ENCODE data around the gene YIPF3.
A peak's percentile ranks its signal among the peaks of the same experiment; 100 is the strongest.
"Not testable (repeated sequence)": the region's sequence is repeated elsewhere in the genome, so short reads cannot be mapped to it uniquely, and the experiment has no call there.

Gene YIPF3

DNA sequence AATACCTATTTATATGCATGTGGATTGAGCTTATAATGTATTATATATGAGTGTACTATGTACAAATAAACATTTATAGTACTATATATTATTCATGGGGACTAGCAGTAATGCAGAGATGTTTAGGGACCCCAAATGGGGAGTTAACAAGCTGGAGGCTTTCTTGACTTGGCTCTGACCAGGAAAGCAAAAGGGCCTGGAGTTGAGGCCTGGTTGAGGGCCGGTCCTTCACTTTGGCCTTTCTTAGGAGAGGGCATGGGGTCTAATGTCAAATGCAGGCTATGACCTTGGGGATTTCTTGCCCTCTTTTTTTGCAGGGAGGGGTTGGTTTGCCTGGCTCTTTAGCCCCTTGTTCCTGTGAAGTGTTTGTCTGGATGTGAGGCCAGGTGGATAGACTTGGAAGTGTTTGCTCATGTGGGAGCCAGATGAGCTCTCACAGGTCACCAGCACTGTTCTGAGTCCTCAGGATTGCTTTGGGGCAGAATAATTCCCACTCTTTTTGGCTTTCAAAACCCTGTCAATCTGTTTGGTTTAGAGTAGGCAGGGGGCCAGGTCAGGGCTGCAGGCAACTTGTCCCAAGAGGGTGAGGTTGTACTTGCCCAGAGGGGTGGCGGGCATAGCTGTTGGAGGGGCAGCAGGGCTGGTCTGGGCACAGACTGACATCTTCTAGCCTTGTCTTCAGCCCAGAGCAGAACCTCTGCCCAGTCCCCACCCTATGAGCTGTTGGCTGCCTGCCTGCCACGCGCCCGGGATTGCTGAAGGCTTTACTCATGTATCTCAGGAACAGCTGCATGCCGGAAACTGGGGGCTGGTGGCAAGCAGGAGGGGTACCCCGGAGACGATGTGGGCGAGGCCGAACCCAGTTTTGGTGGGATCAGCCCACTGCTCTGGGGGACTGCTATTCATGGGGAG lies 24.7 kb downstream of the YIPF3 start:
- no peak for DNase-seq

DNA sequence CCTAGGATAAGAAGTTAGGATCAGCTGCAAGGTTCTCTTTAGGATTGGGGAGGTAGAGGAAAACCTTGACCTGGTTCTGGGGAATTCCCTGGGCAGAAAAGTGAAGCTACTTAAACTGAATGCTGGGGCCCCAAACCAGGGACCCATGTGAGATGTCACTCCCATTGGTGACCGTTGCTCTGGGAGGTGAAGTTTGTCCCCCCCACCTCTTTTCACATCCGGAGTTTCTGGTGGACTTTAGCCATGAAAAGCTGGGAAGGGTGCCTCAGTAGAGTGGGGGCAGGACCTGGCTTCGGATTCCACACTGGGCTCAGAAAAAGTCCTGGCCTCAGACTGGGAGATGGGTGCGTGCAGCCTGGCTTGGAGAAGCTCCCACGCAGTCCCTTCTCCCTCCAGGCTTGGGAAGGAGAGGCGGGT lies 26.2 kb downstream of the YIPF3 start:
- no peak for DNase-seq

DNA sequence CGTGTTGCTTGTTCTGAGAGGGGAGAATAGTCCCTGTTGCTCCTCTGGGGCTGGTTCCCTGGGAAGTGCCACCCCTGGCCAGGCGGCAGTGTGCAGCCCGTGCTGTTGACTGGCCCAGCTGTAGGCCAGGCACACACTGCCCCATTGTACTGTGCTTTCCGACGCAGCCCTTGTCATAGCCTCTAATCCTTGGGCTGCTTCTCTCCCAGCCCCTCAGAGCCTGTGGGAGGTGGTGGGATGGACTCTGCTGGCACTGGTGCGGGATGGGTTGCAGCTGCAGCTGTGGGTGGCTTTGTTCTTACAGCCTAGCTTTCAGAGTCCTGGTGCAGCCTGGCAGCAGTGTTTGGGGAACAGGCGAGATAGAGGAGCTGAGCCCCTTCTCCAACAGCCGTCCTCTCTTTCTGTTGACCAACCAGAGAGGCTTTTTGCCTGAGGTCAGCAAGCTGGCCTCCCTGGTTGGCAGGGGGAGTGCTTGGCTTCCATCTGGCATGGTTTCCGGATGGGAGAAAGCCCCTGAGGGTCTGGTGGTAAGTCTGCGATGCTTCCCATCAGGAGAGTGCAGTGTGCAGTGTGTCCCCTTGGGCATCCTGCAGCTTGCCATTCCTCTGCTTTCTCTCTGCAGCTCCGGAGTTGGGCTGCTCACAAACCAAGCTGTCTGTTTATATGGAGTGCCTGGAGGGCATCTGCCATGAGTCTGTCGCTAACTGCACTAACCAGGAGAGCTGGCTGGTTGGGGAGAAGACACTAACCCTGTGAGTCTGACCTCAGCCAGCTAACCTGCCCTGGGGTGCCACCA lies 27.3 kb downstream of the YIPF3 start:
- DNase-seq: no peak

DNA sequence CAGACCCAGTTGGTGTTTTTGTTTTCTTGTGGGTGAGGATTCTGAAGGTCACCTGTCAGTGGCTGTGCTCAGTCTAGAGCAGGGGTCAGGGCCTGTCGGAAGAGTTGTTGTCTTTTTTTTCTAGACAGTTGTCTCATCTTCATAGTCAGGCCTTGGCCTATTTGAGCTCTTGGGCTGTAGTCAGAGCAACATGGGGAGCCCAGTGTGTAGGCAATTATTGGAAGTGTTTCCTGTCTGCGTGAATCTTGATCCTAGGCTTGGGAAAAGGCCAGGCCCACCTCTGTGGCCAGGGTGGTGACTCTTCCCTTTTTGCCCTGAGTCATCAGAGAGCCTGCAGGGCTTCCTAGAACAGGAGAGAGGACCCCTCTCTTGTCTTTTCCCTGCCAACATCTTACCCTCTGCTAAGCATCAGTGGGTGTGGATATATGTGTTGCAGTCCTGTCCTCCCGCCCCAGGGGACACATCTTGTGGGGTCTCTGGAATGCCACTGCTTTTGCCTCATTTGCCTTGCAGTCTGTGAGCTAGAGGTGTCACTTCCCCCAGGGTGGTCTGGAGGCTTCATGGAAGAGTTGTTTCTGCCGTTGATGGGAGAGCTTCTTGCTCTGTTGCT lies 28.0 kb downstream of the YIPF3 start:
- no peak for DNase-seq

DNA sequence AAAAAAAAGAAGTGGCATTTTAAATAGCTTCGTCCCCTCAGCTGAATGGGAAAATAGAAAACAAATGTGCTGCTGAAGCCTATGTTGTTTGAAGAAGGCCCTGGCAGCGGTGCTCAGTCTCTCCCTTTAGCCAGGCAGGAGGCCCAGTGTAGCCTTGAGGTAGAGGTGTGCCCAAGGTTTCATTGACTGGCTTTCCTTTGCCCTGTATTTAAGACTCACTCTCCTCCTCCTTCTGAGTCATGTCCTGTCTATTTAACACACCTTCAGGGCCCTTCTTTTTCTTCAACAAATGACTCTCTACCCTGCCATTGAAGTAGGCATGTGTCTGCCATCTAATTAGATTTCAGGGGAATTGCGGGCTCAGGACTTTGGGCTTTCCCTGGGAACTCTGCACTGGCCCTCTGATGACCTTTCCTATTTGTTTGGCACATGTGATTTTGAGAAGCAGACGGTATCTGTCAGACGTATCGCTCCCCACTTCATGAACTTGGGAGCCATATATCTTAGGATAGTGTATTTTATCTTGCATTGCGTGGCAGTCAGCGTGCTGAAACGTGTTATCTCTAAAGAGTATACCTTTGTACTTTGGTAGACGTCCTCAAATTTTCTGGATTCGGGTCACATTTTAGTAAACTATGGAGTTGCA lies 35.0 kb downstream of the YIPF3 start:
- no peak for DNase-seq

DNA sequence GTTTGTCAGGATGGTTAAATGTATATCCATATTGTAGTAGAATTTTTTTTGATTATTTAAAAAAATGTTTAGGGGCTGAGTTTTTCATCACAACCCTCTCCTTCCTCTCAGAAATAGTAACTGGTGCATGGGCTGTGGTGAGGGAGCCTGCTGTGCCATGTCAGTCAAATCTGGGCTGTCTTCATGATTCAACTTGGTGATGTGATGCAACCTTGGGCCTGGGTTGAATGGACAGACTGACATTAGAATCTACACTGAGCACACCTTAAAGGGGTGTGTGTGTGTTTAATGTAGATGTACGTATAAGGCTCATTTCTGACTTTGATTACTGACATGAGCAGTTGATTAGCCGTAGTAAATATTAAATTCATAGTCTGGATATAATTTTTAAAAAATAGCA lies 35.7 kb downstream of the YIPF3 start:
- no peak for DNase-seq

DNA sequence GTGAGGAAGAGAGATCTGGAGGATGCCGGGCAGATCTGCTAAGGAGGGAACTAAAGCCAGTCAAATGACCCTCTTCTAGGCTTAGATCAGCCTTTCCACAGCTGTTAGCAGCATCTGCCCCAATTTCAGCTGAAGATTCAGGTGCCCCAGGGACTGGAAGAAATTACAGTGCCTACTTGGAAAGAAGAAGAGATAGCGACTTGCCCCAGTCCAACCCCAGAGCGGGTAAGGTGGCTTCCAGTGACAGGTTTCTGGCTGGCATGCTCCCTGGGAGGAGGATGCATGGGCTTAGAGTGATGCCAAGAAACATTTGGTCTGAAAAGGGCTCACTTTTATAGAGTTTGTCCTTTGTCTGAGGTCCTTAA lies 38.7 kb downstream of the YIPF3 start:
- no peak for DNase-seq

DNA sequence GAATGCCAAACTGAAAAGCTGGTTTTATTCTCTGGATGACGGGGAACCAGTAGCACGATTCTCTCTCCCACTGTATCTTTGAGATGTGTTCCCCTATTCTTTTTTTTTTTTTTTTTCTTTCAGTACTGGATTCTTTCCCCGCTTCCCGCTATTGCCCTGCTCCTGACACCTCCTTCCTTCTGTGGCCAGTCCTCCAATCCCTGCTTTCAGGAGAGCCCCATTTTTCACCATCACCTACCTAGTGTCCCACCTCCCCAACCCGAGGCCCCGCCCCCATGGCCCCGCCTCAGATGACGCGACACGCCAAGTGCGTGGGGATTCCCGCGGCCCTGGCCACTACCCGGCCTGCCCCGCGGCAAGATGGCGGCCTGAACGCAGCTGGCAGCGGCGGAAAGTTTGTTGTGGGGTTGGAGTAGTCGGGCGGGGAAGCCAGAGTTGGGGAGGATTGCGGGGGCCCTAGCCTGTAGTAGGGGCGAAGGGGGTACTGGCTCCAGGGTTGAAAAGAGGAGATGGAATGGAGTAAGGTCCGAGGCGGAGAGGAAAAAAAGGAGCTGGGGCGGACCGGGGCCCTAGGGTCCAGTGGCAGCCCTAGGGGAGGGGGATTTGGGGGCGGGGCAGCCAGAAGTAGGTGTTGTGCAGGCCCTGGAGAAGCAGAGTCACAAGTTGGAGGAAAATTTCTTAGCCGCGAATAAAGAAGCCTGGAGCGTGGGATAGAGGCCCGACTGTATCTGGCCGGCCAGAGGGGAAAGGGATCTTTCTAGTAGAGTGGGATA lies 39.3 kb downstream of the YIPF3 start, which contains the start of gene TJAP1:
TJAP1 (plus strand) TSS at position 336 of the 773 bp plus-strand sequence. CDS start 21,432 bp downstream, outside the sequence.
- peak; percentile 40 for DNase-seq

DNA sequence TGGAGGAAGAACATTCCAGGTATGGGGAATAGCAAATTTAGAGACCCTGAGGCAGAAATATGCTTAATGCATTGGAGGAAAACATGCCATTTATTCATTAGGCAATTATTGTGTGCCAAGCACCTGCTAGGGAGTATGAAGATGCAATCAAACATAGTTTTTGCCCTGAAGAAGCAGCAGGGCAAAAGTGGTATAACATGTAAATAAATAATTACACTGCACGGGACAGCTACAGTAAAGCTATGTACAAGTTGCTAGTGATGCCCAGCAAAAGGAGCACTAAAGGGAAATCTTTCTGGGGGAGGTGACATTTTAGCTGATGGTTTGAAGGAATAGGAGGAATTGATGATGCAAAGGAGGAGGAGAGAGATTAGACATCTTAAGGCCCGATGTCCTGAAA lies 40.0 kb downstream of the YIPF3 start:
- no peak for DNase-seq

DNA sequence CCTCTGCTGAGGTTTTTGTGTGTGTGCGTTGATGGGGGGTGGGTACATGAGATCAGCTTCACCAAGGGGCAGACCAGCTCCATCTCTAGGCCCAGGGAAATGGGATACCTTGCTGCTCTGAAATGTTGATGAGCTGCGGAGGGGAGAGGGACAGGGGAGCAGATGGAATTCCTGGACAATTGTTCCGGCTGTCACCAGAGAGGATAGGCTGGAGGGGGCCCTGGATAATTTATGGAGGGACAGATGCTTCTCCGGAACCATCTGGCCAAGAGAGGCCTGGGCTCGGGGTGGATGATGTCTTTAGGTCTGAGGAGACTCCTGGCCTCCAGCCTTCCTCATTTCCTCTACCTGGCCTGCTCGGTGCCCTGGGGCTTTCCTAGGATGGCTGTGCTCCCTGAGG lies 41.2 kb downstream of the YIPF3 start:
- DNase-seq: no peak

DNA sequence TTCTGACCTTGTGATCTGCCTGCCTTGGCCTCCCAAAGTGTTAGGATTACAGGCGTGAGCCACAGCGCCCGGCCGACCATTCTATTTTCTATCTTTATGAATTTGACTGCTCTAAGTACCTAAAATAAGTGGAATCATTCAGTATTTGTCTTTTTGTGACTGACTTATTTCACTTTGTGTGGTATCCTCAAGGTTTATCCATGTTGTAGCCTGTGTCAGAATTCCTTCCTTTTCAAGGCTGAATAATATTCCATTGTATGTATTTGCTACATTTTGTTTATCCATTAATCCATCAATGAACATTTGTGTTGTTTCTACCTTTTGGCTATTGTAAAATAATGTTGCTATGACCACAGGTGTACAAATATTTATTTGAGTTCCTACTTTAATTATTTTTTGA lies 44.2 kb downstream of the YIPF3 start:
- no peak for DNase-seq

DNA sequence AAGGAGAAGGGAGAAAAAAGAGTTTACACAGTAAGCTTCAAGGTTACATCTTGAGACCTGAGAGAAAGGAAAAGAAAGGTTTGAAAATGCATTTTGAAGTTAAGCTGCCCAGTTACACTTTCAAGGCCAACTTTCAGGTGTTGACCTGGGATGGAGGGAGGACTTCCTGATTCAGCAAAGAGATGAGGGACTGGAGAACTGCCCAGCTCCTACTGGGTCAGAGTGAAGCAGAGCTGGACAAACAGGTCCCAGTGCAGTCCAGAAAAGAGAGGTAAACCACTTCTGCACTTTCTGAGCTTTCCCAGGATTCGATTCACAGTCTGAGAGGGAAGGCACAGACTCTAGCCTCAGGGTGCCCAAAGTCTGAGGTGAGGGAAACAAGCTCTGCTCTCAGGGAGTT lies 45.3 kb downstream of the YIPF3 start:
- DNase-seq: no peak

DNA sequence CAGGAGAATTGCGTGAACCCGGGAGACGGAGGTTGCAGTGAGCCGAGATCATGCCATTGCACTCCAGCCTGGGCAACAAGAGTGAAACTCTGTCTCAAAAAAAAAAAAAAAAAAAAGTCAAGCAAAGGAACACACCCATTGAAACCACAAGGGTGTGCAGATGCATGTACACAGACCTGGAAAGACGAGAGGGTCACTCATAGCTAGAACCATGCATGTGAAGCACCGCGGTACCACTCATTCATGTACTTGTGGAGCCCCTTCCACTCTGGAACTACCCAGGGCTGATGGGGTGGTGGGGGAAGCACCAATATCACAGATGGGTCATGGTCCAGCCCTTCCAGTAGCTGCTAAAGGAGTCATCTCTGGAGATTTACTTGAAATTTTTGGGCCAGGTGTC lies 46.8 kb downstream of the YIPF3 start:
- DNase-seq: no peak

DNA sequence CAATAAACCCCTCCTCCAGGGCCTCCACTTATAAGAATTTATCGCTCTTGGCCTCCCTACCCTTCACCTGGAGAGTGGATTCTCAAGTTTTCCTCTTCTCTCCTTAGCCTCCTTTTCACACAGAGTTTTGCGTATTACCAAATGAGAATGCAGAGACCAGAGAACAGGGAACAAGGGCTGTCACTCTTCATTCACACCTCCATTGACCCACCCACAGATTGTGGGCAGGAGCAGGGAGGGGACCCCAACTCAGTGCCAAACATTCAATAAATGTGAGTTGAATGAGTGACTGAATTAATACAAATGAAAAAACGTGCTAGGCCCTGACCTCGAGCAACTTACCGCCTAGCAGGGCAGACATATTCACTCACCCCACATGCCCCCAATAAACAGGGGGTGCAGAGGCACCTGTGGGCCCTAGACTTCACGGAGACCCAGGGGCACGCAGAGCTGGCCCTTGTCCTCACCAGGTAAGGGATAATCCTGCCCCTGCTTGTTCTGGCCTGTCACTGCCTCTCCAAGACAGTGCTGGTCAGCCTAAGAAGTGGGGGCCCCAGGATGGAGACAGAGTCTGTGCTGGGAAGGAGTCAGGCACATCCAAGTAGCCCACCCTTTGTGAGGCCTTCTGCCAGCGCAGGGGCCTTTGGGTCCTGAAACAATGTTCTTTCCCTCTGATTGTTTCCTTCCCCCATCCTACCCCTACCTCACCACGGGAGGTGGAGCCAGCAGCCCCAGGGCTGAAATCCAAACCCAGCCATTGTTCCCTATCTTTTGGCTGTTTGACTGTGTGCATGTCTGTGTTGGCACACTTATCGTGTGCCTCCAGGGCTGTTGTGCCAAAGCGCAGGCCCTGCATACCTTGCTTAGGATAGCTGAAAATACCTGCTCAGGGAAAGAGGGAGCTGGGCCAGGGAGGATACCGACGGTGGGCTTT lies 47.7 kb downstream of the YIPF3 start:
- DNase-seq: no peak

DNA sequence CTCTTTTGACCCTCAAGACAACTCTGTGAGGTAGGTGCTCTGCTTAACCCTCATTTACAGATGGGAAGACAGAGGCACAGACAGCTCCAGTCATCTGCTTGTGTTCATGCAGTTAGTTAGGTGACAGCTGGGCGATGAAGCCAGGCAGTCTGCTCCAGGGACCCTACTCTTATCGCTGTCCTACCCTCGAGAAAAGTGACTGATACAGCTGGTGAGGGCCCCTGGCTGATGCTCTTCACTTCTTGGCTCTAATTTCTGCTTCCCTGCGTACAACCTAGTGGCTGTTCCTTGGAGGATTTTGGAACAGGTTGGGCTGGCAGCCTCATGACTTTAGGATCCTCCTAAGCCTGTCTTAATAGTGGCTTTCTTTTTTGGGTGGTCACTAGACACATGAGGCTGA lies 48.5 kb downstream of the YIPF3 start:
- no peak for DNase-seq

DNA sequence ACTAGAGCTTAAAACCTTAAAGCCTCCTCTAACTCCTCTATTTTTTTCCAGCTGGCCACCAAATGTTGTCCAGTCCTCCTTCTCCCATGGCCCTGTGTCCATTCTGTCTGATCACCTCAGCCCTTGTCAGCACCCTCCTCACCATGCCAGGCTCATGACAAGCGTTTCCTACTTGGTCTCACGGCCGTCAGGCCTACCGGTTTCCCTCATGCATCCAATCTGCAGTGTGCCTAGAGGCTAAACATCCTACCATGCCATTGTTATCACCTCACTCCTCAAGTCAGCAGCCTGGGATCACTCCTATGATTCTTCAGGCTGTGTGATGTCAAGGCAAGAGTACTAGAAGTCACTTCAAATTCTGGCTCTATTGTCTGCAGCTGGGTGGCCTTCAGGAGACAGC lies 49.0 kb downstream of the YIPF3 start:
- DNase-seq: no peak

DNA sequence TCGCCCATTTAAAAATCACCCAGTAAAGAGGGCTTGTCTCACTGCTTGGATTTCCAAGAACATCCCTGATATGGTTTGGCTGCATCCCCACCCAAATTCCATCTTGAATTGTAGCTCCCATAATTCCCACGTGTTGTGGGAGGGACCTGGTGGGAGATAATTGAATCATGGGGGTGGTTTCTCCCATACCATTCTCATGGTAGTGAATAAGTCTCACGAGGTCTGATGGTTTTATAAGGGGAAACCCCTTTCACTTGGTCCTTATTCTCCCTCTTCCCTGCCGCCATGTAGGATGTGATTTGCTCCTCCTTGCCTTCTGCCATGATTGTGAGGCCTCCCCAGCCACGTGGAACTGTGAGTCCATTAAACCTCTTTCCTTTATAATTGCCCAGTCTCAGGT lies 49.5 kb downstream of the YIPF3 start:
- not testable (repeated sequence) for DNase-seq

DNA sequence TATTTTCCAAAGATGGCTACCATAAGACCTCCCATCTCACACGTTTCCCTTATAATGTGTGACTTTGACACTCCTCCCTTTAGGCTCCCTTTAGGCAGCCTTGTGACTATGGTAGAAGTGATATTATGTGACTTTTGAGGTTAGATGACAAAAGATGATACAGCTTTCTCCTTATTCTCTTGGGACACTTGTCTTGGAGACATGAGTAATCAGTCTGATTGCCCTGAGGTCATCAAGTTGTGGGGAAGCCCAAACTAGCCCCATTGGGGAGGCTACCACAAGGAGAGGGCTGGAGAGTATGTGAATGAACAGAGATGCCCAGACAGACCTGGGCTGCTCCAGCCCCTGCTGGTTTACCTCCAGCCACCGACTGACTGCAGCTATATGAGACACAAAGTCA lies 50.8 kb downstream of the YIPF3 start:
- DNase-seq: no peak

DNA sequence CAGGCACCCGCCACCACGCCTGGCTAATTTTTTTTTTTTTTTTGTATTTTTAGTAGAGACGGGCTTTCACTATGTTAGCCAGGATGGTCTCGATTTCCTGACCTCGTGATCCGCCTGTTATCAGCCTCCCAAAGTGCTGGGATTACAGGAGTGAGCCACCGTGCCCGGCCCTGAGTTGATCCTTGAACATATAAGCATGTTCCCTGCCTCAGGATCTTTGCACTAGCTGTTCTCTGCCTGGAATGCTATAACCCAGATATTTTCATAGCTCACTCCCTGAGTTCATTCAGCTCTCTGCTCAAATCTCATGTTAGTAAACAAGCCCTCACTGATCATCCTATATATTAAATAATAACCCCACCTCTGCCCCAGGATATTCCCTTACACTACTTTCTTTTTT lies 52.4 kb downstream of the YIPF3 start:
- DNase-seq: no peak

DNA sequence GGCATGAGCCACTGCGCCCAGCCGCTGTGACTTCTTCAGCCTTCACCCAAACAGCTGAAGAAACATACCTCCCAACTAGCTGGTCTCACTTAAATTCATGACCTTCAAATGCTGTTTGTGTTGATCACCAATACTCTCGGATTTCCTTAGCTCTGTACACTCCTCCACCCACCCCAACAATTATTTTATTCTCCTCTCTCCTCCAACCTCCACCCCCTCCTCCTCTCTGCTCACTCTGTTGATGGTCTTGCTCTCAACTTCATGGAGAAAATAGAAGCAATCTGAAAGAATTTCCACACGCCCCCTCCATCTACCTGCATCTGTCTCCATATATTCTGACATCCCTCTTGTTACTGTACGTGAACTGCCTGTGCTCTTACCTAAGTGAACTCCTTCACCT lies 54.8 kb downstream of the YIPF3 start:
- DNase-seq: no peak
